K562 (cell line): Measurements from ENCODE around the gene TENT5A. TPM values are rescaled to one million over a fixed set of nuclear protein-coding genes. Genes with fewer than 3 reads are reported as not detected.

Experiments used
- BRCA1 ChIP-seq, 2 experiments: fragments of 450-650 bp in 1 of 2; sonication (generic) in 1 of 2; formaldehyde crosslinking in 1 of 2; IDR thresholded peaks; 2 replicates each; pipeline versions ENCODE4 v1.5.0 to v1.6.1; 2017 to 2020; ENCODE audit warnings: mild to moderate bottlenecking in 1 of 2, missing genetic modification reagents in 1 of 2
- EHMT2 ChIP-seq: fragments of 450-650 bp; IDR thresholded peaks from 2 replicates; pipeline ENCODE4 v1.6.1; 2018; ENCODE audit warnings: antibody characterized with exemption
- HBP1 ChIP-seq: fragments of 450-650 bp; formaldehyde crosslinking; IDR thresholded peaks from 2 replicates; pipeline ENCODE4 v1.4.0; 2022; ENCODE audit warnings: missing genetic modification characterization
- HCFC1 ChIP-seq: IDR thresholded peaks from 2 replicates; pipeline ENCODE4 v1.6.1; 2012; ENCODE audit warnings: low read depth, low read length, improper control_type of control experiment
- JUNB ChIP-seq: fragments of 450-650 bp; formaldehyde crosslinking; conservative IDR thresholded peaks from 2 replicates; pipeline ENCODE4 v1.4.0; 2020; ENCODE audit warnings: mild to moderate bottlenecking
- KAT7 ChIP-seq: sonication (generic); formaldehyde crosslinking; IDR thresholded peaks from 2 replicates; pipeline ENCODE4 v1.8.0; 2022; ENCODE audit warnings: missing genetic modification reagents, mild to moderate bottlenecking, borderline replicate concordance
- MTA3 ChIP-seq: fragments of 450-650 bp; formaldehyde crosslinking; IDR thresholded peaks from 2 replicates; pipeline ENCODE4 v1.6.1; 2017; ENCODE audit warnings: mild to moderate bottlenecking, borderline replicate concordance
- POLR2H ChIP-seq: IDR thresholded peaks from 2 replicates; pipeline ENCODE4 v1.6.1; 2016; ENCODE audit warnings: missing genetic modification characterization, low read depth, mild to moderate bottlenecking, control low read depth, missing compliant biosample characterization, moderate library complexity
- SNRNP70 ChIP-seq: fragments of 200-400 bp; formaldehyde crosslinking; optimal IDR thresholded peaks from 2 replicates; pipeline ENCODE3; 2017; ENCODE audit warnings: low read depth, low read length
- TFAM ChIP-seq: fragments of 250-450 bp; sonication (Bioruptor Pico); conservative IDR thresholded peaks from 2 replicates; pipeline ENCODE4 v1.5.0; 2021; ENCODE audit warnings: mild to moderate bottlenecking, moderate library complexity
- ZMIZ1 ChIP-seq, 2 experiments: fragments of 150-350 bp in 1 of 2; IDR thresholded peaks; 2 replicates each; pipeline ENCODE4 v1.6.1; 2012 to 2016; ENCODE audit warnings: low read depth in 2 of 2, low read length in 2 of 2, mild to moderate bottlenecking in 1 of 2, moderate library complexity in 1 of 2
- ZNF395 ChIP-seq: fragments of 200-800 bp; sonication (Bioruptor generic); IDR thresholded peaks from 2 replicates; pipeline ENCODE4 v1.6.1; 2017; ENCODE audit warnings: missing genetic modification characterization, missing compliant biosample characterization
- polyA plus RNA-seq, 8 experiments: library from polyadenylated mRNA; depleted of rRNA in 4 of 8; stranded (reverse) in 5 of 8; unstranded in 3 of 8; fragments of >200 nt; fragmentation: Nextera tagmentation in 2 of 8; fragmentation: Illumina TruSeq in 1 of 8; extraction: Ambion mirVana in 2 of 8; extraction: Trizol in 1 of 8; gene quantifications; 2 replicates each; pipeline versions ENCODE4 v1.2.1 to v1.2.3, GENCODE V29; 2011 to 2014; ENCODE audit warnings: inconsistent platforms in 1 of 8, missing spikeins in 1 of 8
- total RNA-seq, 7 experiments: library from RNA; depleted of rRNA in 6 of 7; stranded (reverse); fragments of >200 nt in 6 of 7; fragmentation: Illumina TruSeq in 2 of 7; extraction: Trizol in 2 of 7; gene quantifications; 2 replicates each; pipeline versions ENCODE4 v1.2.1 to v1.2.3, GENCODE V29; 2011 to 2021; ENCODE audit warnings: low replicate concordance in 1 of 7
- TF ChIP-seq, protein P1 (sequence below): sonication (generic); formaldehyde crosslinking; IDR thresholded peaks from 2 replicates; pipeline ENCODE4 v1.8.1; 2023; ENCODE audit warnings: mild to moderate bottlenecking, missing genetic modification reagents
- TF ChIP-seq, protein P2 (sequence below): fragments of 450-650 bp; IDR thresholded peaks from 2 replicates; pipeline ENCODE4 v1.6.1; 2014; ENCODE audit warnings: low read depth, mild to moderate bottlenecking, moderate library complexity, borderline replicate concordance

The TENT5A gene
- total and polyA plus RNA-seq, 9 of the 15 experiments (the other 6 are each of a cell fraction or from before 2014, with no cell fraction given), result 0.77 to 2.3 (median 1.3) TPM

DNA sequence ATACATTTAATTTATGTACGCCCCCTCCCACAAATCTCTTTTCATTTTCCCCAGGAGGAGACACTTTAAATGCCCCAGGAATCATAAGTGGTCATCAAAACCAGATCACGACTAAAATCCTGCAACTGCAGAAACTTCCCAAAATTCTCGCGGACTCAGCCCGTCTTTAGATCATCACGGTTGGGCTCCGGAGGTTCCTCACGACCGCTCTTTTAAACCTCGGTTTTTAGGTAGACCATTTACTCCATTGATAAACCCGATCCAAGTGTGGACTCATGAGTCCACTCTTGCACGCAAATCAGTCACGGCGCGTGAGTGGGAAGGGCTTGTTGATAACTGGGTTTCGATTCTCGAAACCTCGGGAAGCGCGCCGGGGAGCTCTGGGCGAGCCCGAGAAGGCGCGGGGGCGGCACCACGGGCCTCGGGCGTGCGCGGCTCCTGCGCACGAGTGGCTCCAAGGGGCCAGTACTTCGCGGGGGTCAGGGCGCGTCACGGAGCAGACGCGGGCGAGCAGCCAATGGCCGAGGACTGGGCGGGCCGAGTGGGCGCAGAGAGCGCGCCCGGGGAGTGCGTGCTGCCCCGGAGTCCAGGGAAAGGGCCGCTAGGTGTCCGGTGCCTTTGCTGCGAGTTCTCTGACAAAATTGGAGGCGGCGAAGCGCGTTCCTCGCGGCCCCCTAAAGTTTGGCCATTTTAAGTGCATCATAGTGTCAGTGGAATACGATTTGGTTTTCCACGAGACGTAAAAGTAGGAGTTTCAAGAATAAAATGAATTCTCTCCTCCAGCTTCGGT lies 635 bp upstream of the TENT5A start (continued):
- TF ChIP-seq HCFC1, result no peak
- TF ChIP-seq SNRNP70, result no peak
- TF ChIP-seq MTA3, result peak; percentile 25; the same call in 1 of the 2 replicates
- peak; percentile 10; the same call in 1 of the 2 replicates for TF ChIP-seq POLR2H (tag)
- TF ChIP-seq, protein P1, sequence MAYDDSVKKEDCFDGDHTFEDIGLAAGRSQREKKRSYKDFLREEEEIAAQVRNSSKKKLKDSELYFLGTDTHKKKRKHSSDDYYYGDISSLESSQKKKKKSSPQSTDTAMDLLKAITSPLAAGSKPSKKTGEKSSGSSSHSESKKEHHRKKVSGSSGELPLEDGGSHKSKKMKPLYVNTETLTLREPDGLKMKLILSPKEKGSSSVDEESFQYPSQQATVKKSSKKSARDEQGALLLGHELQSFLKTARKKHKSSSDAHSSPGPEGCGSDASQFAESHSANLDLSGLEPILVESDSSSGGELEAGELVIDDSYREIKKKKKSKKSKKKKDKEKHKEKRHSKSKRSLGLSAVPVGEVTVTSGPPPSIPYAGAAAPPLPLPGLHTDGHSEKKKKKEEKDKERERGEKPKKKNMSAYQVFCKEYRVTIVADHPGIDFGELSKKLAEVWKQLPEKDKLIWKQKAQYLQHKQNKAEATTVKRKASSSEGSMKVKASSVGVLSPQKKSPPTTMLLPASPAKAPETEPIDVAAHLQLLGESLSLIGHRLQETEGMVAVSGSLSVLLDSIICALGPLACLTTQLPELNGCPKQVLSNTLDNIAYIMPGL (CRISPR knock-in tag), result no peak
- no peak for TF ChIP-seq TFAM (CRISPR knock-in tag)
- TF ChIP-seq, protein P2, sequence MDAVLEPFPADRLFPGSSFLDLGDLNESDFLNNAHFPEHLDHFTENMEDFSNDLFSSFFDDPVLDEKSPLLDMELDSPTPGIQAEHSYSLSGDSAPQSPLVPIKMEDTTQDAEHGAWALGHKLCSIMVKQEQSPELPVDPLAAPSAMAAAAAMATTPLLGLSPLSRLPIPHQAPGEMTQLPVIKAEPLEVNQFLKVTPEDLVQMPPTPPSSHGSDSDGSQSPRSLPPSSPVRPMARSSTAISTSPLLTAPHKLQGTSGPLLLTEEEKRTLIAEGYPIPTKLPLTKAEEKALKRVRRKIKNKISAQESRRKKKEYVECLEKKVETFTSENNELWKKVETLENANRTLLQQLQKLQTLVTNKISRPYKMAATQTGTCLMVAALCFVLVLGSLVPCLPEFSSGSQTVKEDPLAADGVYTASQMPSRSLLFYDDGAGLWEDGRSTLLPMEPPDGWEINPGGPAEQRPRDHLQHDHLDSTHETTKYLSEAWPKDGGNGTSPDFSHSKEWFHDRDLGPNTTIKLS, result no peak
- no peak for TF ChIP-seq HBP1 (CRISPR knock-in tag)
- no peak for TF ChIP-seq ZMIZ1 (IDR thresholded peaks at IDR 0.05; ENCODE audit: low read depth in 2 of 2, low read length in 2 of 2)
- no peak for TF ChIP-seq ZNF395
- no peak for TF ChIP-seq JUNB (CRISPR knock-in tag)
- no peak for TF ChIP-seq EHMT2
- no peak for TF ChIP-seq KAT7 (CRISPR knock-in tag)
- TF ChIP-seq BRCA1 (IDR thresholded peaks at IDR 0.05), result no peak
- TF ChIP-seq BRCA1 (CRISPR knock-in tag; IDR thresholded peaks at IDR 0.05), result no peak
